HG02840 (cell line): Measurements from ENCODE around the gene POLD4.

Experiments
- ATAC-seq: cut with Tn5 transposase; IDR thresholded peaks from one replicate; pipeline ENCODE4 v1.9.1; 2021; ENCODE audit warnings: mild to moderate bottlenecking, moderate library complexity, moderate number of reproducible peaks; ENCODE audit not compliant: unreplicated experiment, low FRiP score

POLD4 gene

GRCh38 chr11:67390947-67391303 lies 37.6 kb upstream of the POLD4 start:
- no peak for ATAC-seq

- ATAC-seq: no peak
Measured at GRCh38 chr11:67389477-67389876, 36.1 kb upstream of the POLD4 start.

GRCh38 chr11:67387518-67387917 lies 34.2 kb upstream of the POLD4 start:
- ATAC-seq: no peak

- ATAC-seq: no peak
Measured at GRCh38 chr11:67387069-67387468, 33.7 kb upstream of the POLD4 start.

- no peak for ATAC-seq
Measured at GRCh38 chr11:67384851-67385366, 31.6 kb upstream of the POLD4 start.

- ATAC-seq: no peak
Measured at GRCh38 chr11:67382276-67383136, 29.2 kb upstream of the POLD4 start.

- no peak for ATAC-seq
Measured at GRCh38 chr11:67381244-67381972, 28.1 kb upstream of the POLD4 start.

GRCh38 chr11:67379061-67380058 lies 26.0 kb upstream of the POLD4 start:
- no peak for ATAC-seq

- ATAC-seq: no peak
Measured at GRCh38 chr11:67378544-67378943, 25.2 kb upstream of the POLD4 start.

- ATAC-seq: no peak
Measured at GRCh38 chr11:67376873-67377808, 23.8 kb upstream of the POLD4 start.

GRCh38 chr11:67376063-67376820 lies 22.9 kb upstream of the POLD4 start:
- ATAC-seq: no peak

- no peak for ATAC-seq
Measured at GRCh38 chr11:67375320-67376055, 22.1 kb upstream of the POLD4 start.

- ATAC-seq: no peak
Measured at GRCh38 chr11:67374571-67375281, 21.4 kb upstream of the POLD4 start.

GRCh38 chr11:67373648-67374570 lies 20.6 kb upstream of the POLD4 start:
- ATAC-seq: no peak

GRCh38 chr11:67372993-67373647 lies 19.8 kb upstream of the POLD4 start, which contains the start of gene CLCF1:
Gene CLCF1, minus strand, starts transcription at chr11:67373598. Its CDS starts 59 bp downstream, at chr11:67373539.
- ATAC-seq: no peak
